B cell (primary cell): ENCODE measurements around the gene DUSP5.

Experiments used
- EZH2 ChIP-seq: IDR thresholded peaks from 2 replicates; pipeline ENCODE4 v1.6.1; 2012; ENCODE audit warnings: borderline replicate concordance, low read depth, mild to moderate bottlenecking, moderate library complexity, low read length; ENCODE audit not compliant: insufficient read depth, poor library complexity, severe bottlenecking
- TF ChIP-seq, protein P1 (sequence below): fragments of 200-600 bp; IDR thresholded peaks from one replicate; pipeline ENCODE4 v1.8.0; 2022; ENCODE audit warnings: antibody characterized with exemption, mild to moderate bottlenecking

DNA sequence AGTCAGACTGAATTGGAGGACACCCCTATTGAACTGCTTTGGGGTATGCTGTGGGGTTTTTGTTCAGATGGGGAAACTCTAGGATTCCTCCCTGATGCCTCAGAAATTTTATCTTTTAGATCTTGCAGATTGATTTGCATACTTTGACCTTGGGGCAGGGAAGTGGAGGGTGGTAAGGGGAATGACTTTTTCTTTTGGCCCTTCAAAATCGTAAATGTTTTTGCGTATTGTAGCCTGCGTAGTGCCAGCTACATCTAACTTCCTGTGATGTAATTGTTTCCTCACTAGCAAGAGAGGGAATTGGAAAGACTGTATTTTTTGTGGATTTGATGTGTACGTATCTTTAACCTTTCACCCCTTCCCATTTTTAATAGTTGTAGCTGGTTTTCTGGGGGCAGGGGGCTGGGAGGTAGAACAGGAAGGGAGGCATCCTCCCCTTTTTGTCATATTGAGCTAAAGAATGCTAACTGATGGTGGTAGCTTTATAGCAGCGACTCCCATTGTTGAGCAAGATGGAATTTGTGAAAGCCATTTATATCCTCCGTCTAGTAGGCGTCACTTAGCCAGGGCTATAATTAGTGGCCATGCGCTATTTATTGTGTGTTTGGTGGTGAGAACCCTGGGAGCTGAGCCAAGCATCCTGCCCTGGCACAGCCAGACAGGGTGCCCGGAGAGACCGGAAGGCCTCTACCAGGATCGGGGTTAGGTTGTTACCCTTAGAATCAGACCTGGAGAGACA, 11.3 kb downstream of the DUSP5 start:
- TF ChIP-seq, protein P1, sequence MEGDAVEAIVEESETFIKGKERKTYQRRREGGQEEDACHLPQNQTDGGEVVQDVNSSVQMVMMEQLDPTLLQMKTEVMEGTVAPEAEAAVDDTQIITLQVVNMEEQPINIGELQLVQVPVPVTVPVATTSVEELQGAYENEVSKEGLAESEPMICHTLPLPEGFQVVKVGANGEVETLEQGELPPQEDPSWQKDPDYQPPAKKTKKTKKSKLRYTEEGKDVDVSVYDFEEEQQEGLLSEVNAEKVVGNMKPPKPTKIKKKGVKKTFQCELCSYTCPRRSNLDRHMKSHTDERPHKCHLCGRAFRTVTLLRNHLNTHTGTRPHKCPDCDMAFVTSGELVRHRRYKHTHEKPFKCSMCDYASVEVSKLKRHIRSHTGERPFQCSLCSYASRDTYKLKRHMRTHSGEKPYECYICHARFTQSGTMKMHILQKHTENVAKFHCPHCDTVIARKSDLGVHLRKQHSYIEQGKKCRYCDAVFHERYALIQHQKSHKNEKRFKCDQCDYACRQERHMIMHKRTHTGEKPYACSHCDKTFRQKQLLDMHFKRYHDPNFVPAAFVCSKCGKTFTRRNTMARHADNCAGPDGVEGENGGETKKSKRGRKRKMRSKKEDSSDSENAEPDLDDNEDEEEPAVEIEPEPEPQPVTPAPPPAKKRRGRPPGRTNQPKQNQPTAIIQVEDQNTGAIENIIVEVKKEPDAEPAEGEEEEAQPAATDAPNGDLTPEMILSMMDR = no peak
- TF ChIP-seq EZH2 = no peak
